IMR-90 (cell line): ENCODE results near the gene NAA50. TPM values are rescaled to one million over a fixed set of nuclear protein-coding genes. Genes with fewer than 3 reads are reported as not detected.

ENCODE experiments used
- ATAC-seq: fragments of 200-7000 bp; cut with Tn5 transposase; 2 replicates; pipeline ENCODE4 v1.9.1; 2020; ENCODE audit warnings: low read depth, mild to moderate bottlenecking, moderate library complexity
- BruUV-seq: library from RNA; stranded (reverse); fragments of 400-500 nt; replicated peaks from 2 replicates; lab custom pipeline; 2021; lab: Mats Ljungman, UMichigan
- CTCF ChIA-PET: fragments of 300-600 bp; formaldehyde crosslinking; extraction: SDS; loops from one replicate; lab custom pipeline; 2021; ENCODE audit warnings: antibody characterized with exemption; lab: Yijun Ruan, JAX
- POLR2A ChIA-PET: fragments of 300-600 bp; sonication (Branson Sonifier 250); formaldehyde crosslinking; loops from one replicate; lab custom pipeline; 2022; ENCODE audit warnings: antibody characterized with exemption; ENCODE audit not compliant: unreplicated experiment; lab: Charles Lee
- DNase-seq: peaks from one replicate; pipeline ENCODE4 v3.0.0; 2013
- H2AFZ ChIP-seq: replicated peaks from 2 replicates; pipeline ENCODE3; 2013; ENCODE audit warnings: low read length, mild to moderate bottlenecking; ENCODE audit not compliant: poor library complexity
- H2AK5ac ChIP-seq: 2 replicates; pipeline ENCODE4 v1.6.1; 2013; ENCODE audit warnings: low read depth, low read length, inconsistent platforms
- H2AK9ac ChIP-seq: replicated peaks from 2 replicates; pipeline ENCODE3; 2013; ENCODE audit warnings: mild to moderate bottlenecking, low read depth, low read length, moderate library complexity; ENCODE audit not compliant: poor library complexity
- H2BK120ac ChIP-seq: 2 replicates; pipeline ENCODE4 v1.6.1; 2013; ENCODE audit warnings: low read depth, low read length, inconsistent platforms
- H2BK15ac ChIP-seq: 3 replicates; pipeline ENCODE4 v1.6.1; 2013; ENCODE audit warnings: low read depth, low read length, inconsistent platforms
- H2BK20ac ChIP-seq: 2 replicates; pipeline ENCODE4 v1.6.1; 2013; ENCODE audit warnings: low read depth, mild to moderate bottlenecking, inconsistent platforms, low read length, moderate library complexity
- H2BK5ac ChIP-seq: 2 replicates; pipeline ENCODE4 v1.6.1; 2013; ENCODE audit warnings: mild to moderate bottlenecking, low read depth, low read length, inconsistent platforms; ENCODE audit not compliant: poor library complexity, severe bottlenecking
- H3K14ac ChIP-seq: replicated peaks from 2 replicates; pipeline ENCODE4 v1.6.1; 2013; ENCODE audit warnings: low read depth, low read length, inconsistent platforms
- H3K18ac ChIP-seq: 2 replicates; pipeline ENCODE4 v1.6.1; 2013; ENCODE audit warnings: low read depth, low read length, control low read depth
- H3K23ac ChIP-seq: 2 replicates; pipeline ENCODE4 v1.6.1; 2013; ENCODE audit warnings: low read depth, low read length, inconsistent platforms
- H3K27ac ChIP-seq: 2 replicates; pipeline ENCODE4 v1.5.1; 2013; ENCODE audit warnings: mild to moderate bottlenecking, control low read depth, low read length; ENCODE audit not compliant: insufficient read depth
- H3K27me3 ChIP-seq: 2 replicates; pipeline ENCODE4 v1.6.1; 2013; ENCODE audit warnings: low read length; ENCODE audit not compliant: control insufficient read depth, insufficient read depth
- H3K36me3 ChIP-seq: 2 replicates; pipeline ENCODE4 v1.6.1; 2013; ENCODE audit warnings: low read length, mixed read lengths; ENCODE audit not compliant: control insufficient read depth, insufficient read depth
- H3K4ac ChIP-seq: 2 replicates; pipeline ENCODE4 v1.6.1; 2013; ENCODE audit warnings: low read depth, low read length, inconsistent platforms
- H3K4me1 ChIP-seq: 2 replicates; pipeline ENCODE4 v1.6.1; 2013; ENCODE audit warnings: low read length, mixed read lengths; ENCODE audit not compliant: control insufficient read depth, insufficient read depth
- H3K4me2 ChIP-seq: 2 replicates; pipeline ENCODE4 v1.6.1; 2013; ENCODE audit warnings: low read depth, mild to moderate bottlenecking, control low read depth, low read length, moderate library complexity
- H3K4me3 ChIP-seq: 2 replicates; pipeline ENCODE4 v1.5.1; 2013; ENCODE audit warnings: low read depth, mild to moderate bottlenecking, control low read depth, low read length, moderate library complexity; ENCODE audit not compliant: insufficient read depth
- H3K56ac ChIP-seq: 2 replicates; pipeline ENCODE4 v1.6.1; 2013; ENCODE audit warnings: low read length, inconsistent platforms; ENCODE audit not compliant: insufficient read depth; ENCODE audit errors: extremely low read depth
- H3K79me1 ChIP-seq, 2 experiments: 2 replicates each; pipeline ENCODE4 v1.6.1; 2013; ENCODE audit warnings: low read length in 2 of 2, inconsistent platforms in 1 of 2, low read depth in 1 of 2
- H3K9ac ChIP-seq: 2 replicates; pipeline ENCODE4 v1.6.1; 2013; ENCODE audit warnings: low read depth, low read length, control low read depth
- H3K9me1 ChIP-seq: 2 replicates; pipeline ENCODE4 v1.6.1; 2013; ENCODE audit warnings: low read length, inconsistent platforms; ENCODE audit not compliant: insufficient read depth
- H3K9me3 ChIP-seq: 2 replicates; pipeline ENCODE4 v1.6.1; 2013; ENCODE audit warnings: low read length; ENCODE audit not compliant: control insufficient read depth, insufficient read depth
- H4K20me1 ChIP-seq: 2 replicates; pipeline ENCODE4 v1.6.1; 2013; ENCODE audit warnings: low read length, inconsistent platforms; ENCODE audit not compliant: insufficient read depth
- H4K5ac ChIP-seq: 2 replicates; pipeline ENCODE4 v1.6.1; 2013; ENCODE audit warnings: mild to moderate bottlenecking, low read depth, low read length, control low read depth
- H4K8ac ChIP-seq, 2 experiments: 2 replicates each; pipeline ENCODE4 v1.6.1; 2013; ENCODE audit warnings: low read depth in 2 of 2, low read length in 2 of 2, control low read depth in 1 of 2, inconsistent platforms in 1 of 2
- H4K91ac ChIP-seq: 2 replicates; pipeline ENCODE4 v1.6.1; 2013; ENCODE audit warnings: low read depth, low read length, inconsistent platforms; ENCODE audit not compliant: insufficient read depth
- BHLHE40 ChIP-seq: fragments of 150-350 bp; IDR thresholded peaks from 2 replicates; pipeline ENCODE4 v1.6.1; 2016; ENCODE audit warnings: mild to moderate bottlenecking, low read depth, low read length
- CHD1 ChIP-seq: IDR thresholded peaks from 2 replicates; pipeline ENCODE4 v1.6.1; 2012; ENCODE audit warnings: low read depth, low read length, improper control_type of control experiment
- ELK1 ChIP-seq: fragments of 150-350 bp; IDR thresholded peaks from 2 replicates; pipeline ENCODE4 v1.6.1; 2016; ENCODE audit warnings: low read depth, mild to moderate bottlenecking, low read length, moderate library complexity, borderline replicate concordance
- MAFK ChIP-seq: IDR thresholded peaks from 2 replicates; pipeline ENCODE4 v1.6.1; 2012; ENCODE audit warnings: low read depth, low read length, improper control_type of control experiment
- USF2 ChIP-seq: fragments of 150-350 bp; IDR thresholded peaks from 2 replicates; pipeline ENCODE4 v1.6.1; 2017; ENCODE audit warnings: mild to moderate bottlenecking, antibody characterized with exemption, low read length, low read depth
- WGBS, 2 experiments: methylation state at CpG; one replicate each; pipeline versions ENCODE4 v1.1.5 to v1.1.7; 2013; ENCODE audit warnings: missing lambda C conversion rate in 2 of 2; ENCODE audit not compliant: insufficient read length in 1 of 2; ENCODE audit errors: extremely low coverage in 2 of 2; 5-methylcytosine and 5-hydroxymethylcytosine counted together
- dilution Hi-C: fragments of 300-500 bp; cut with HindIII; formaldehyde crosslinking; loops from one replicate; pipeline ENCODE4 v1.14.3; 2018; ENCODE audit warnings: low sequenced_read_pairs; ENCODE audit not compliant: unreplicated experiment
- in situ Hi-C: fragments of 300-500 bp; cut with MboI; formaldehyde crosslinking; loops from 3 replicates; pipeline ENCODE4 v1.14.3; 2019; ENCODE audit warnings: low sequenced_read_pairs, inconsistent platforms, mixed read lengths
- intact Hi-C: fragments of 100-400 bp; cut with micrococcal nuclease; formaldehyde crosslinking; loops from 2 replicates; pipeline ENCODE4 v1.10.0; 2022
- polyA plus RNA-seq, 3 experiments: library from polyadenylated mRNA; depleted of rRNA; stranded (reverse); fragments of >200 nt; gene quantifications; 2 replicates each; pipeline ENCODE4 v1.2.3, GENCODE V29; 2012; ENCODE audit warnings: low replicate concordance in 1 of 3
- total RNA-seq: library from RNA; depleted of rRNA; stranded (reverse); fragments of >200 nt; gene quantifications from 2 replicates; pipeline ENCODE4 v1.2.3, GENCODE V29; 2012

NAA50 gene
- total and polyA plus RNA-seq, 2 of the 4 experiments (the other 2 are of a cell fraction), result 42.4 to 125 TPM

- no peak for DNase-seq
- dilution Hi-C loops, result no loop called here
- ATAC-seq, result no peak; the same call in 1 of the 2 replicates
Measured at GRCh38 chr3:113747283-113748046, 1.4 kb upstream of the NAA50 start.

More at GRCh38 chr3:113747283-113748046, 1.4 kb upstream of the NAA50 start:
- Histone ChIP-seq H3K9me3 (no peaks in the 10 kb centered on the region), H3K79me1 (peaks cover 3 to 47% of the 10 kb centered on the region in 2 experiments; a peak in 3 of 4 replicates), H3K4me1 (peaks cover 4% of the 10 kb centered on the region; the same call in 1 of the 2 replicates), H3K14ac (peak overlapping the region; percentile 48), H2BK120ac (peak overlapping the region; percentile 74), H2BK5ac (peak overlapping the region; percentile 91), H2BK20ac (0 out of 2 replicates have a peak overlapping the region, but pooled peaks have one; percentile 21), H3K36me3 (no peaks in the 10 kb centered on the region), H3K27me3 (no peaks in the 10 kb centered on the region), H2AK5ac (peak overlapping the region; percentile 63; the same call in 1 of the 2 replicates), H4K20me1 (peaks cover 26% of the 10 kb centered on the region), H3K18ac (peak overlapping the region; percentile 10; the same call in 1 of the 2 replicates), H4K5ac (peak overlapping the region; percentile 26), H4K91ac (peak overlapping the region; percentile 54), H3K9ac (peak overlapping the region; percentile 92), H2BK15ac (peak overlapping the region; percentile 83; the same call in 2 of the 3 replicates), H3K27ac (peak overlapping the region; percentile 92), H3K56ac (peak overlapping the region; percentile 67), H4K8ac (peak overlapping the region; percentile 67 to 96; a peak in 2 of 4 replicates), H2AK9ac (peak overlapping the region; percentile 18), H3K4me3 (peak overlapping the region; percentile 82), H2AFZ (peak overlapping the region; percentile 98), H3K9me1 (peaks cover 5% of the 10 kb centered on the region; the same call in 1 of the 2 replicates), H3K23ac (peak overlapping the region; percentile 90), H3K4ac (peak overlapping the region; percentile 90), H3K4me2 (peak overlapping the region; percentile 93)
- CTCF ChIA-PET, result no interaction called here
- BruUV-seq, result TSS peak; percentile 47
- in situ Hi-C loops, result no loop called here
- TF ChIP-seq BHLHE40 (no peak), ELK1 (no peak), CHD1 (no peak), MAFK (no peak), USF2 (no peak)
- POLR2A ChIA-PET, result interaction anchor here (2.0 kb wide), 1 partner anchor 27 kb away, joined by 8 read pairs; no protein-coding TSS in a partner anchor
- intact Hi-C loops, result loop anchor here (2.0 to 10.0 kb wide), 5 partner anchors 25 to 693 kb away; partner anchors contain the start of genes CCDC191 and QTRT2
- WGBS, 2 experiments, result 0% methylated on average over 5 of the region's 18 CpGs; no CpG with 5 or more reads in 1 of the 2 experiments
